ENCODE data around the gene MTUS2. TPM values are rescaled to one million over a fixed set of nuclear protein-coding genes. Genes with fewer than 3 reads are reported as not detected.

MTUS2 gene
- total RNA-seq, 1 experiment from 2014 or later, result 0.35 TPM

- H2BK12ac ChIP-seq (ENCODE audit: insufficient read length, low read depth, low read length), result no peak overlapping the region
- Mint-ChIP-seq H3K36me3 (ENCODE audit: insufficient read depth in 1 of 3, low read depth in 3 of 3) (peaks cover 0 to 3% (median under 1%) of the 10 kb centered on the region in 3 experiments; a peak in 5 of 7 replicates), H3K4me1 (no peaks in the 10 kb centered on the region), H3K4me3 (no peak overlapping the region), H3K9me3 (peaks cover under 1 to 4% of the 10 kb centered on the region in 2 experiments; a peak in 4 of 5 replicates), H3K27me3 (ENCODE audit: low read depth) (peaks cover 2% of the 10 kb centered on the region; the same call in 1 of the 2 replicates), H3K27ac (no peak overlapping the region)
- no peak overlapping the region for H2BK5ac ChIP-seq (ENCODE audit: insufficient read length, low read length)
- TF ChIP-seq CTCF (conservative IDR thresholded peaks at IDR 0.05), result no peak
- WGBS (ENCODE audit: extremely low coverage, insufficient read length, low lambda C conversion rate), result no CpG with 5 or more reads among the region's 18 CpGs
- no peak overlapping the region for H2AFZ ChIP-seq (ENCODE audit: low read length)
- H3K23me2 ChIP-seq (ENCODE audit: insufficient read length, low read depth, low read length, poor library complexity, severe bottlenecking), result no peaks in the 10 kb centered on the region
- no peak overlapping the region for H3T11ph ChIP-seq (ENCODE audit: low read length)
- H3K9ac ChIP-seq (ENCODE audit: extremely low read depth, insufficient read length, low read length), result no peak overlapping the region
- no peak overlapping the region for H2BK20ac ChIP-seq (ENCODE audit: low read depth, low read length, poor library complexity, severe bottlenecking)
- no peak overlapping the region for H2BK15ac ChIP-seq (ENCODE audit: low read depth, low read length)
- no peak overlapping the region for H3K18ac ChIP-seq (ENCODE audit: insufficient read length, low read depth, low read length)
- no peaks in the 10 kb centered on the region for H3K27me3 ChIP-seq (ENCODE audit: insufficient read depth, low read length)
- H4K8ac ChIP-seq (replicated peaks; ENCODE audit: insufficient read length, low read depth, low read length), result no peak overlapping the region
- no peak overlapping the region for H2AK5ac ChIP-seq (ENCODE audit: insufficient read length, low read length)
- no peak overlapping the region; the same call in 1 of the 2 replicates for H3K14ac ChIP-seq (ENCODE audit: insufficient read depth, low read length)
- H3K4ac ChIP-seq (ENCODE audit: low read depth, low read length), result no peak overlapping the region
- no peak overlapping the region for H3K27ac ChIP-seq (ENCODE audit: insufficient read length, low read depth, low read length)
- no peaks in the 10 kb centered on the region for H3K79me2 ChIP-seq (ENCODE audit: insufficient read depth, low read length)
- no peaks in the 10 kb centered on the region for H4K20me1 ChIP-seq (ENCODE audit: control insufficient read depth, insufficient read depth, insufficient read length)
- no peaks in the 10 kb centered on the region for H3K79me1 ChIP-seq (ENCODE audit: insufficient read depth, low read depth, low read length, poor library complexity, severe bottlenecking)
- no peak for DNase-seq
- no peaks in the 10 kb centered on the region for H3K9me3 ChIP-seq (ENCODE audit: control insufficient read depth, low read depth, low read length)
- no peaks in the 10 kb centered on the region for H3K4me1 ChIP-seq (ENCODE audit: insufficient read depth, low read length)
- no peak overlapping the region for H3K56ac ChIP-seq (ENCODE audit: insufficient read length, low read depth, low read length)
- no peak overlapping the region for H4K5ac ChIP-seq (ENCODE audit: insufficient read length, low read depth, low read length)
- no peak overlapping the region for H3K4me2 ChIP-seq (ENCODE audit: insufficient read depth, insufficient read length, low read length)
- H3K23ac ChIP-seq (ENCODE audit: insufficient read length, low read depth, low read length), result no peak overlapping the region
- no peak overlapping the region for H4K91ac ChIP-seq (ENCODE audit: insufficient read length, low read depth, low read length)
- no peak overlapping the region for H2BK120ac ChIP-seq (ENCODE audit: low read depth, low read length, poor library complexity, severe bottlenecking)
Measured at GRCh38 chr13:29039212-29039611, 219.1 kb downstream of the MTUS2 start.

All from H9 (cell line).